KBM-7 (cell line): ENCODE results near the gene QRICH1.

Source experiments
- DNase-seq: peaks from one replicate; pipeline ENCODE4 v3.0.0-alpha.2; 2015
- in situ Hi-C: fragments of 300-500 bp; cut with MboI; formaldehyde crosslinking; loops from 2 replicates; pipeline ENCODE4 v1.14.3; 2020; ENCODE audit warnings: low sequenced_read_pairs, low pct_unique_long_range_greater_than_20kb, mixed read lengths

QRICH1 gene

GRCh38 chr3:49120096-49120437 lies 26.2 kb upstream of the QRICH1 start:
- in situ Hi-C loops: no loop called here
- DNase-seq: no peak

DNA sequence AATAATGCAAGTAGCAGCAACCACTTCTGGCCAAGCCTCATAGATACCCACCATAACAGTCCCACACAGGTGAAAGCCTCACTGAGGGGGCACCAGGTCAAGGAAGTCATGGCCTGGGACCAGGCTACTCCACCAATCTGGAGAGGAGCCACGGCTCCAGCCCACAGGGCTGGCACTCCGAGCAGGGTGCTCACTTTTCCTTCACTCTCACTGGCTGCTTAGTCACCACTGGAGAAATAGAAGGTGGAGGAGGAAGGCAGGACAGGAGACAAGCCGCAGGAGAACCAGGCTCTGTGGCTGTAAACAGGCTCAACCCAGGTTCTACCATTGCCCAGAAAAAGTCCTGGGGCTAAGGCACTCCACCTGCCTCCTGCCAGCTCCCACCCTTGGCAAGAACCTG lies 25.6 kb upstream of the QRICH1 start:
- DNase-seq: no peak
- in situ Hi-C loops: no loop called here

GRCh38 chr3:49119036-49119435 lies 25.2 kb upstream of the QRICH1 start:
- in situ Hi-C loops: no loop called here
- DNase-seq: no peak

DNA sequence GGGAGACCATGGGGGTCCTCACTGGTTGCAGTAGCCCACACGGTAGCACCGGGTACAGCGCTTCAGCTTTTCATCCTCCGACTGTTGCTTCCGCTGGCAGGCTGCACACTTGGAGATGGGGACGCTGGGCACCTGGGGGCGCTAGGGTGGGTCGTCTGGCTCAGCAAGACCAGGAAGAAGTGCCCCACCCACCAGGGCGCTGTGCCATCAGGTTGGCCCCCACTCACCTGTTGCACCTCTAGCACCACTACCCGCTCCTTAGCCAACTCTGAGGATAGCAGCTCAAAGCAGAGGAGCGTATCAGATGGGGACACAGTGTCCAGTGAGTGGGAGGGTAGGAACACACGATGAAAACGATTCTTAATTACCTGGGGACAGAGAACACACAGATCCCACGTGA lies 18.4 kb upstream of the QRICH1 start:
- in situ Hi-C loops: no loop called here
- no peak for DNase-seq

DNA sequence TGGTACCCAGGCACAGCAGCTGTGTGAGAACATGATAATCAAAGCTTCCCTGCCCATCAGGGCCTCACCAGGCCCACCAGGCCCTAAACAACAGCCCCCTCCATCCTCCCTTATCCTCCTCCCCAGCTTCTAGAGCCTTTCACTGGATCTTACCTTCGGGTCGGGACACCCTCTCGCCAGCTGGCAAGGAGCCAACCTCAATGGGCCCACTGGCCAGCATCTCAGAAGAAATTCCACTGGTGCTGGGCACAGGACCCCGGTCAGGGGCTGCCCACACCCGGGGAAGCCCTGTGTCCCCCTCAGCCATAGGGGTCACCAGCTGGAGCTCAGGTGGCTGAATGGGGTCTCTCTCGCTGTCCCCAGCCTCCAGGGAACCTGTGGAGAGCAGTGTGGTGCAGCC lies 17.5 kb upstream of the QRICH1 start:
- in situ Hi-C loops: no loop called here
- DNase-seq: no peak

- no peak for DNase-seq
- in situ Hi-C loops: no loop called here
Measured at GRCh38 chr3:49110780-49111179, 16.9 kb upstream of the QRICH1 start.

- in situ Hi-C loops: no loop called here
- no peak for DNase-seq
Measured at GRCh38 chr3:49108346-49108745, 14.5 kb upstream of the QRICH1 start.

GRCh38 chr3:49104427-49105291 lies 10.8 kb upstream of the QRICH1 start, which contains the start of gene QARS1:
Gene QARS1 (minus strand): TSS chr3:49104757. CDS start chr3:49104733, 24 bp downstream.
- in situ Hi-C loops: no loop called here

DNA sequence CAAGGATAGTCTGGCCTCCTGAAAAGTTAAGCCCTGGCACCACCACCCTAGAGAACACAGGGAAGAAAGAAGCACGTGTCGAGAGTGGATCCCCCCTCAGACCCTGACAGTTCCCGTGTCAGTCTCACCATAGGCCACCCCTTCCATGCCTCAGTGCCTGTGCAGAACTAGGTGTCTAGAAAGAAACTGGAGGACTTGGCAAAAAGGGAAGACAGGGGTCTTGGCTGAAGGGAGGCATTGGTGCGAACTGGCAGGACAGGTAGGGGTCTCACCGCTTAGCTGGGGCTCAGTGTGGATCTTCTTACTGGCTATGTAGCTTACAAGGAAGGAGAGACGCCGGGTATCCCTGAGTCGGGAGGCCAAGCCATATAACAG lies 10.2 kb upstream of the QRICH1 start:
- in situ Hi-C loops: no loop called here

More at GRCh38 chr3:49104427-49105291, 10.8 kb upstream of the QRICH1 start, which contains the start of gene QARS1:
- peak; percentile 94 for DNase-seq

GRCh38 chr3:49100046-49100615 lies 6.3 kb upstream of the QRICH1 start:
- in situ Hi-C loops: no loop called here
- no peak for DNase-seq

More for the DNA sequence above, 10.2 kb upstream of the QRICH1 start:
- DNase-seq: no peak

GRCh38 chr3:49098910-49099630 lies 5.2 kb upstream of the QRICH1 start:
- DNase-seq: no peak
- in situ Hi-C loops: no loop called here

- in situ Hi-C loops: no loop called here
Measured at GRCh38 chr3:49098429-49098828, 4.6 kb upstream of the QRICH1 start.

DNA sequence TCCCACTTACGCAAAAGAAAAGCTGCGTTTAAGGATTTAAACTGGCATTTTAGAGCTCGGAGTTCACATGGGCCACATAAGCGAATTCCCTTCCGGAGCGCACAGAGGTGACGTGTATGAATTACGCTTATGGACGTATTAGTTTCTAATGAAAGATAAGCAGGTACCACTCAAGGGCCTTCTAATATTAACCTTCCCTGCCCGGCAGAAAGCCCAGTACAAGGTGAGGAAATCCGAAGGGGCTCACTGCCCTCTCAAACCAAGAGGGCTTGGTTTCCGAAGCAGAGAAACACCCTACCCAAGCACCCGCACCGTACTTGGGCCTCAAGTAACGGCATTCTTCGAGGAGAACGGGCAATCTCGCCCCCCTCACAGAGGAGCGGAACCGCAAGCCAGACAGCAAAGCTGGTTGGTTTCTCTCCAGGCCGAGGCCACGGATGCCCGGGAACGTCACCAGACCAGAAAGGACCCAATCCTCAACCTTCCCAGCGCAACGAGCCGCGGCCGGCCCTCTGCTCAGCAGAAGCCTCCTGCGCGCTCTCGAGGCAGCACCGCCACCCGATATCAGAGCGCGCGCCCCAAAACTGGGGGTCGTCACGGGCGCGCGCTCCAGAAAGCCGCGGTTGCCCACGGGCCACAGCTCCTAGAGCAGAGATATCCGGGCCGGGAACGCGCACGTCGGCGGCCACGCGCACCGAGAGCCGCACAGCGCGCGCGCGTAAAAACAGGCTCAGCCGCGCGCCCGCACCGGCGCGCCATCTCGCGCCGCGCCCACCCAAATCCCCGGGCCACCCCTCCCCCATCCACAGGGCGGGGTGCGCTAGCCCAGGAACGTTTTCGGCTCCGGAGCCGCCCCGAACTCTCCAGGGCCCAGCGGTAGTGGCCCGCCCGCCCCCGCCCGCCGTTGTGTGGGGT lies 676 bp downstream of the QRICH1 start:
- in situ Hi-C loops: no loop called here
- DNase-seq: peak; percentile 84

More at GRCh38 chr3:49098429-49098828, 4.6 kb upstream of the QRICH1 start:
- DNase-seq: no peak

GRCh38 chr3:49081429-49081828 lies 12.4 kb downstream of the QRICH1 start:
- DNase-seq: no peak
- in situ Hi-C loops: no loop called here

GRCh38 chr3:49079270-49079669 lies 14.6 kb downstream of the QRICH1 start:
- in situ Hi-C loops: no loop called here
- DNase-seq: no peak

DNA sequence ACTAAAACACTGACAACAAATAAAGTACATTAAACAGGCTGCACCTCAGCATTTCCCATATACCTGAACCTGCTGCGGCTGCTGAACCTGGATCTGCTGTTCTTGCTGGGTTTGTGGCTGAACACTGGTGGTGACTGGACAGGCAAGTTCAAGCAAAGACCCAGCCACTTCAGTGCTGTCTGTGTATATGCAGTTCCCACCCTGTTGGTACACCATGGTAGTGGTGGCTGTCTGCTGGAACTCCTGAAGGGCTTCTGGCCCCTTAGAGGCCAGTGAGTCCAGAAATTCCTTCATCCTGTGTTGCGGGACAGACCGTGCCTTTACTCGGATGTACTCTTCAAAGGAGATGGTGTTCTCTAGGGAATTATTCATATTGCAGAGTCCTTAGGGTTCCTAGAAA lies 17.2 kb downstream of the QRICH1 start:
- in situ Hi-C loops: no loop called here
- no peak for DNase-seq

DNA sequence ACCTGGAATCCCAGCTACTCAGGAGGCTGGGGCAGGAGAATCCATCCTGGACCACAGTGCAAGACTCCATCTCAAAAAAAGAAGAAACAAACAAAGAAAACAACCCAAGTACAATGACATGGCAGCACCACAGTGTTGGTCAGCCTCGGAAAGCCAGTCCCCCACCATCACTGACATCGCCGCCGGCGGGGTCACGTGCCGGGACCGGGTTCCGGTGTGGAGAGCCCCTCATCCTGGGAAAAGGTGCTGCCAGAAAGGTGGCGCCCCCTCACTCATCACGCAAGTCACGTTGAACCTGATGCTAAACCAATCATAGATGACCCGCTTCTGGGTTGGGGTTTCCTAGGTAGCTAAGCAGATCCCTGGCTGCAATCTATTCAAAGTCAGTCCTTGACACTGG lies 17.8 kb downstream of the QRICH1 start:
- DNase-seq: no peak
- in situ Hi-C loops: no loop called here

DNA sequence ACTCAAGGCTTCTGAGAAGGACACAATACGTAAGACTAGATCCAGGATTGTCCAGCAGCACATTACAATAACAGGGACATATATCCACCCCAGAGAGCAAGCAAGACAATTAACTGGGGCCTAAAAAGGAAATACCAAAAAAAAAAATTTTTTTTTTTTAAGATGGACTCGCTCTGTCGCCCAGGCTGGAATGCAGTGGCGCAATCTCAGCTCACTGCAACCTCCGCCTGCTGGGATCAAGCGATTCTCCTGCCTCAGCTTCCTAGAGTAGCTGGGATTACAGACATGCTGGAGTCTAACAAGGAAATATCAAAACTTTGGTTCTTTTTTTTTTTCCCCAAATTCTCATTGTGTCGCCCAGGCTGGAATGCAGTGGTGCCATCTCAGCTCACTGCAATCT lies 35.9 kb downstream of the QRICH1 start:
- in situ Hi-C loops: no loop called here
- DNase-seq: no peak

DNA sequence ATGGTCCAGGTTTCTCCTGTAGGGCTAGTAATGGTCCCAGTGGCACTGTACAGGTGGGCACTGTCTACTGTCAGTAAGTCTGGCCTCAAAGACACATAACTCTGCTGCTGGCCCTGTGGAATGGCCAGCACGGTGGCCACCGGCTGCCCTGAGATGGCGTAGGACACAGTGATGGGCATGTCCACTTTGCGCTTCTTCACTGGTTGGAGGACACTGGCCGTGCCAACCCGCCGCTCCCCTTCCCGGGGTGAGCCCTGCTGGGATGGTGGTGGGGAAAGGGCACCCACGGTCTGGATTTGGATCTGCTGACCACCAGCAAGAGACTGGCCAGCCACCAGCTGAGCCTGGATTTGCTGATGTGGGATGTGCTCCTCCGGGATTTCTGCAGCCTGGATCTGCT lies 36.6 kb downstream of the QRICH1 start:
- in situ Hi-C loops: no loop called here
- DNase-seq: no peak
